Erythroblast (primary cell): ENCODE data around the gene ICE2.

Experiments used
- DNase-seq, 2 experiments: peaks; one replicate each; lab custom pipeline; 2025; lab: John Stamatoyannopoulos, UW
- GATA1 ChIP-seq: IDR thresholded peaks from 2 replicates; pipeline ENCODE4 v1.6.1; 2011; ENCODE audit warnings: low read depth, mild to moderate bottlenecking, control low read depth, low read length, moderate library complexity
- POLR2A ChIP-seq: IDR thresholded peaks from 2 replicates; pipeline ENCODE4 v1.6.1; 2011; ENCODE audit warnings: mild to moderate bottlenecking, low read length

The ICE2 gene

GRCh38 chr15:60374628-60375081 lies 104.3 kb downstream of the ICE2 start:
- no peak for TF ChIP-seq POLR2A
- TF ChIP-seq GATA1, result no peak
- DNase-seq, result no peak

- TF ChIP-seq GATA1 (no peak), POLR2A (no peak)
Observed at GRCh38 chr15:60374209-60374608, 104.7 kb downstream of the ICE2 start.

GRCh38 chr15:60373745-60374144 lies 105.2 kb downstream of the ICE2 start:
- no peak for TF ChIP-seq GATA1
- TF ChIP-seq POLR2A, result no peak

More at GRCh38 chr15:60374209-60374608, 104.7 kb downstream of the ICE2 start:
- DNase-seq, result no peak

GRCh38 chr15:60373327-60373726 lies 105.6 kb downstream of the ICE2 start:
- DNase-seq, result no peak
- TF ChIP-seq POLR2A (no peak), GATA1 (no peak)

More at GRCh38 chr15:60373745-60374144, 105.2 kb downstream of the ICE2 start:
- no peak for DNase-seq

GRCh38 chr15:60372756-60373155 lies 106.2 kb downstream of the ICE2 start:
- TF ChIP-seq POLR2A, result no peak
- TF ChIP-seq GATA1, result no peak
- no peak for DNase-seq

- no peak for DNase-seq
- TF ChIP-seq GATA1, result no peak
- TF ChIP-seq POLR2A, result no peak
Observed at GRCh38 chr15:60372227-60372626, 106.7 kb downstream of the ICE2 start.

GRCh38 chr15:60371175-60372051 lies 107.5 kb downstream of the ICE2 start:
- no peak for DNase-seq
- no peak for TF ChIP-seq POLR2A
- no peak for TF ChIP-seq GATA1

- DNase-seq, result no peak
- no peak for TF ChIP-seq GATA1
- no peak for TF ChIP-seq POLR2A
Observed at GRCh38 chr15:60370869-60371136, 108.1 kb downstream of the ICE2 start.

GRCh38 chr15:60370105-60370868 lies 108.7 kb downstream of the ICE2 start:
- DNase-seq, result no peak

GRCh38 chr15:60369696-60370095 lies 109.2 kb downstream of the ICE2 start:
- DNase-seq, result no peak
- TF ChIP-seq GATA1 (no peak), POLR2A (no peak)

More at GRCh38 chr15:60370105-60370868, 108.7 kb downstream of the ICE2 start:
- no peak for TF ChIP-seq GATA1
- no peak for TF ChIP-seq POLR2A
